GM13977 (cell line): ENCODE results near the gene HOXB9.

Experiments used
- DNase-seq: peaks from one replicate; pipeline ENCODE4 v3.0.0; 2012; ENCODE audit warnings: low spot score
- CTCF ChIP-seq: IDR thresholded peaks from 2 replicates; pipeline ENCODE4 v1.5.1; 2012; ENCODE audit warnings: mild to moderate bottlenecking, control low read depth; ENCODE audit not compliant: insufficient read depth; ENCODE audit errors: extremely low read depth, missing control alignments
- in situ Hi-C: fragments of 300-500 bp; cut with MboI; formaldehyde crosslinking; loops from one replicate; pipeline ENCODE4 v1.12.0; 2022; ENCODE audit warnings: low sequenced_read_pairs, low pct_unique_long_range_greater_than_20kb, mixed read lengths, inconsistent platforms; ENCODE audit not compliant: unreplicated experiment

Gene HOXB9

GRCh38 chr17:48596000-48596734 is 30.0 kb downstream of the HOXB9 start:
- in situ Hi-C loops: no loop called here
- no peak for TF ChIP-seq CTCF
- no peak for DNase-seq

- in situ Hi-C loops: no loop called here
- DNase-seq: no peak
- no peak for TF ChIP-seq CTCF
Observed at GRCh38 chr17:48595278-48595999, 30.7 kb downstream of the HOXB9 start.

GRCh38 chr17:48594538-48595277 is 31.4 kb downstream of the HOXB9 start:
- TF ChIP-seq CTCF: no peak
- in situ Hi-C loops: no loop called here

GRCh38 chr17:48593840-48594537 is 32.2 kb downstream of the HOXB9 start:
- peak; percentile 98 for TF ChIP-seq CTCF
- peak; percentile 94 for DNase-seq
- in situ Hi-C loops: no loop called here

More at GRCh38 chr17:48594538-48595277, 31.4 kb downstream of the HOXB9 start:
- DNase-seq: no peak

GRCh38 chr17:48593126-48593829 is 32.9 kb downstream of the HOXB9 start, which contains the start of gene HOXB5:
TSS of gene HOXB5 (minus strand) at chr17:48593779. CDS start at chr17:48593682, 97 bp downstream.
- in situ Hi-C loops: no loop called here

More at GRCh38 chr17:48593126-48593829, 32.9 kb downstream of the HOXB9 start, which contains the start of gene HOXB5:
- DNase-seq: no peak
- TF ChIP-seq CTCF: no peak
